Ramos (cell line): ENCODE results near the gene ZNF727.
"Not testable (repeated sequence)": the region's sequence is repeated elsewhere in the genome, so short reads cannot be mapped to it uniquely, and the experiment has no call there.

ENCODE experiments used
- in situ Hi-C: fragments of 300-500 bp; cut with MboI; formaldehyde crosslinking; loops from one replicate; pipeline ENCODE4 v1.14.3; 2022; ENCODE audit warnings: low sequenced_read_pairs; ENCODE audit not compliant: unreplicated experiment

Gene ZNF727

GRCh38 chr7:64045301-64046040, at the start of gene ZNF727:
Gene ZNF727 (plus strand): TSS chr7:64045434. CDS start chr7:64045622, 188 bp downstream.
- in situ Hi-C loops, result no loop called here

GRCh38 chr7:63998549-63998948, 46.7 kb upstream of the ZNF727 start, which contains the start of gene ZNF722:
Gene ZNF722 (plus strand): TSS chr7:63998849. CDS start chr7:63998962, 113 bp downstream.
- in situ Hi-C loops, result no loop called here

GRCh38 chr7:64015496-64015895, 29.7 kb upstream of the ZNF727 start:
- in situ Hi-C loops, result not testable (repeated sequence)

- in situ Hi-C loops, result no loop called here
These were observed 9.8 kb upstream of the ZNF727 start for GRCh38 chr7:64035388-64035787.

DNA sequence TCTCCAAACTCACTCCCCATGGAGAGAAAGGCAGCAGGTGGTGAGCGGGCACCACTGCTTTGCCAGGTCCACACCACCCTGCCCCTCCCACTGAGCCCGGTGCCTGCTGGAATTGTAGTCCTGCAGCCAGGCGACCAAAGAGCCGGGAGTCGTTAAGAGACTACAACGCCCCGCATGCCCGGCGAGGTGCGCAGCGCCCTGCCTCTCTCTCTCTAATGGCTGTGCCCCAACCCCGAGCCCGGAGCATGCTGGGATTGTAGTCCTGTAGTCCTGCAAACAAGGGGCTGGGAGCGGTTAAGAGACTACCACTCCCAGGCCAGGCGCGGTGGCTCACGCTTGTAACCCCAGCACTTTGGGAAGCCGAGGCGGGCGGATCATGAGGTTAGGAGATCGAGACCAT, 8.1 kb upstream of the ZNF727 start:
- in situ Hi-C loops, result no loop called here

GRCh38 chr7:64046041-64046389, 781 bp downstream of the ZNF727 start:
- in situ Hi-C loops, result no loop called here

DNA sequence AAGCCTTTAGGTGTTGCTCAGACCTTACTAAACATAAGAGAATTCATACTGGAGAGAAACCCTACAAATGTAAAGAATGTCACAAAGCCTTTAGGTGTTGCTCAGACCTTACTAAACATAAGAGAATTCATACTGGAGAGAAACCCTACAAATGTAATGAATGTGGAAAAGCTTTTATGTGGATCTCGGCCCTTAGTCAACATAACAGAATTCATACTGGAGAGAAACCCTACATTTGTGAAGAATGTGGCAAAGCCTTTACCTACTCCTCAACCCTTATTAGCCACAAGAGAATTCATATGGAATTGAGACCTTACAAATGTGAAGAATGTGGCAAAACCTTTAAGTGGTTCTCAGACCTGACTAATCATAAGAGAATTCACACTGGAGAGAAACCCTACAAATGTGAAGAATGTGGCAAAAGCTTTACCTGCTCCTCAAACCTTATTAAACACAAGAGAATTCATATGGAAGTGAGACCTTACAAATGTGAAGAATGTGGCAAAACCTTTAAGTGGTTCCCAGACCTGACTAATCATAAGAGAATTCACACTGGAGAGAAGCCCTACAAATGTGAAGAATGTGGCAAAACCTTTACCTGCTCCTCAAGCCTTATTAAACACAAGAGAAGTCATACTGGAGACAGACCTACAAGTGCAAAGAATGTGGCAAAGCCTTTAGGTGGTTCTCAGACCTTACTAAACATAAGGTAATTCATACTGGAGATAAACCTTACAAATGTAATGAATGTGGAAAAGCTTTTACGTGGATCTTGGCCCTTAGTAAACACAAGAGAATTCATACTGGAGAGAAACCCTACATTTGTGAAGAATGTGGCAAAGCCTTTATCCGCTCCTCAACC, 32.8 kb downstream of the ZNF727 start:
- in situ Hi-C loops, result not testable (repeated sequence)

- in situ Hi-C loops, result no loop called here
These were observed 33.4 kb downstream of the ZNF727 start for GRCh38 chr7:64078699-64078994.

DNA sequence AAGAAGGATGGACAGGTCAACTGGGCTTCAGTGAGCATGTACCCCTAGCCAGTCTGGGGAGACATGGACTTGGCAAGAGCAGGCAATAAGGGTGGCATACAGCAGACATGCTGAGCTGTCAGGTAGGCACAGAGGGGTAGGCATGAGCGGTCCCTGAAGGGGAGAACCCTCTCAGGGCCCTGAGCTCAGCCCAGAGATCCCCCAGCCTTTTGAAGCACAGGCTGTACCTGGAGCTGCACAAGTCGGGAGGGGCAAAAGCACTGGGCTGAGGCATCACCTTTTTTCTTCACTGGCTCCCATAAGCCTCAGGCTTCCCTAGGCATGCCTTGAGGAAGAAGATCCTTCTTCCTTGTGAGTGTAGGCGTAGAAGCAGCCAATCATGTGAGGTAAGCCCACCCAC, 42.3 kb downstream of the ZNF727 start:
- in situ Hi-C loops, result no loop called here

GRCh38 chr7:64088863-64089262, 43.6 kb downstream of the ZNF727 start:
- in situ Hi-C loops, result not testable (repeated sequence)
